ENCODE results near the gene PPFIBP2. TPM values are rescaled to one million over a fixed set of nuclear protein-coding genes. Genes with fewer than 3 reads are reported as not detected.

Gene PPFIBP2
- total and polyA plus RNA-seq, 11 donors, result 10.5 to 31.1 (median 20.8) TPM

DNA sequence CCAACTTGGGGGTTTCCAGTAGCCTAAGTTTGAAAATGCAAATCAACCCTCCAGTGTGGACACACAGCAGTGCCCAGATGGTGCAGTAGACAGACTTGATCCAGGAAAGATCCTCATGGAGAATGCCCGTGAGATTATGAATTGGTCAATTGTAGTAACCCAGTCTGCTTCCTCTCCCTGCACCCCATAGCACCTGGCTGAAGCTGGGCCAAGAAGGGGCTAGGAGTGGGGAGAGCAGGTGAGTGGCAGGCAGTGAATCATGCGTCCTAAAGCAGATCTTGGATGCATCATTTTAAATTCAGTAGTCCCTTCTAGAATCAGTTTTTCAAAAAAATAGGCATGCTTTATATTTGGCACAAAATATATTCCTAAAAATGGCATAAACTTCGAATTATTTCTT is 107.3 kb downstream of the PPFIBP2 start:
- H3K27me3 ChIP-seq, result no peaks in the 10 kb centered on the region
- no peaks in the 10 kb centered on the region for H3K9me3 ChIP-seq
- intact Hi-C loops (cut with DNase I), result no loop called here
- WGBS, 4 donors, result 74 to 84% (median 76%) methylated on average over 3 of the region's 3 CpGs
- H3K36me3 ChIP-seq, result peaks cover 0 to 77% (median 36%) of the 10 kb centered on the region in 9 donors
- DNase-seq (no peak), ATAC-seq (no peak)
- TF ChIP-seq, protein P1, sequence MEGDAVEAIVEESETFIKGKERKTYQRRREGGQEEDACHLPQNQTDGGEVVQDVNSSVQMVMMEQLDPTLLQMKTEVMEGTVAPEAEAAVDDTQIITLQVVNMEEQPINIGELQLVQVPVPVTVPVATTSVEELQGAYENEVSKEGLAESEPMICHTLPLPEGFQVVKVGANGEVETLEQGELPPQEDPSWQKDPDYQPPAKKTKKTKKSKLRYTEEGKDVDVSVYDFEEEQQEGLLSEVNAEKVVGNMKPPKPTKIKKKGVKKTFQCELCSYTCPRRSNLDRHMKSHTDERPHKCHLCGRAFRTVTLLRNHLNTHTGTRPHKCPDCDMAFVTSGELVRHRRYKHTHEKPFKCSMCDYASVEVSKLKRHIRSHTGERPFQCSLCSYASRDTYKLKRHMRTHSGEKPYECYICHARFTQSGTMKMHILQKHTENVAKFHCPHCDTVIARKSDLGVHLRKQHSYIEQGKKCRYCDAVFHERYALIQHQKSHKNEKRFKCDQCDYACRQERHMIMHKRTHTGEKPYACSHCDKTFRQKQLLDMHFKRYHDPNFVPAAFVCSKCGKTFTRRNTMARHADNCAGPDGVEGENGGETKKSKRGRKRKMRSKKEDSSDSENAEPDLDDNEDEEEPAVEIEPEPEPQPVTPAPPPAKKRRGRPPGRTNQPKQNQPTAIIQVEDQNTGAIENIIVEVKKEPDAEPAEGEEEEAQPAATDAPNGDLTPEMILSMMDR (IDR thresholded peaks at IDR 0.05), result no peak
- TF ChIP-seq POLR2A (IDR thresholded peaks at IDR 0.05), result no peak
- no peak overlapping the region for H3K27ac ChIP-seq
- H3K4me1 ChIP-seq, result no peaks in the 10 kb centered on the region
- no peak overlapping the region for H3K4me3 ChIP-seq

DNA sequence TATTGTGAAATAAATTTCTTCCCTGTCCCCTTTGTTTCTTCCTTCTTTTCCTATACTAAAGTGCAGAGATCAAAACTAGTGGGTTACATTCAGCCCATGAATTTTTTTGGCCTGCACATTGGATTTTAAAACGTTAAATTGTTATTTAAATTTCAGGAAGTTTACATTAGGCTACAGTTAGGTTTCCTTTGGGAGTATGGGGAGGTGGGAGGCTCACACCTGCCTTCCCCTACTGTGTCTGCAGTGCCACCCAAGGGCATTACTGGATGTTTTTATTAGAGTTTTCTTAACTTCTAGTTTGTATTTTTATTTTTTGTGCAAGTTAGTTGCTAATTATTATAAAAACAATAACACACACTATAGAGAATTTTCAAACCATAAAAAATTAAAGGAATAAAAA is 107.8 kb downstream of the PPFIBP2 start:
- no peaks in the 10 kb centered on the region for H3K4me1 ChIP-seq
- no peak overlapping the region for H3K4me3 ChIP-seq
- H3K36me3 ChIP-seq, result peaks cover 0 to 79% (median 41%) of the 10 kb centered on the region in 9 donors
- 13 to 20% (median 15%) methylated on average over 1 of the region's 1 CpG for WGBS, 4 donors
- intact Hi-C loops (cut with DNase I), result no loop called here
- no peak for ATAC-seq
- TF ChIP-seq, protein P1 (IDR thresholded peaks at IDR 0.05), result no peak
- TF ChIP-seq POLR2A (IDR thresholded peaks at IDR 0.05), result no peak
- no peak for DNase-seq
- no peaks in the 10 kb centered on the region for H3K9me3 ChIP-seq
- H3K27me3 ChIP-seq, result no peaks in the 10 kb centered on the region
- H3K27ac ChIP-seq, result no peak overlapping the region

DNA sequence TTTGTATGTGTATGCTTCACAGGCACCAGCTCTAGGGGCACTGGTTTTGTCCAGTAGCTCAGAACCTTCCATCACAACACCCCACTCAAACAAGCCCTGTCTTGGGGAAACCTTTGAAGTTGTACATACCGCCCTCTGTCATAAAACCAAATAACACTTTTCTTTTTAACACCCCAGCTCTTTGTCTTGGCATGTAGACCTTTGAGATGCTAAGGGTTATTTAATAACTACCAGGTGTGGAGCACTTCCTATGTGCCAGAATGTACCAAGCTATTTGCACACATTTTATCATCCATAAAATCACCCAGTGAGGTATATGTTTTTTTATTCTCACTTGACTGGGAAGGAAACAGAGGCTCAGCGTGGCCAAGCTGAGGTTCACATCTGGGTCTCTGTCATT is 108.9 kb downstream of the PPFIBP2 start:
- TF ChIP-seq, protein P1 (IDR thresholded peaks at IDR 0.05), result no peak
- no peak for TF ChIP-seq POLR2A (IDR thresholded peaks at IDR 0.05)
- Histone ChIP-seq H3K27ac (no peak overlapping the region), H3K4me3 (no peak overlapping the region), H3K4me1 (no peaks in the 10 kb centered on the region), H3K36me3 (peaks cover 0 to 75% (median 47%) of the 10 kb centered on the region in 9 donors), H3K9me3 (no peaks in the 10 kb centered on the region), H3K27me3 (no peaks in the 10 kb centered on the region)
- 94 to 97% (median 96%) methylated on average over 2 of the region's 2 CpGs for WGBS, 4 donors
- intact Hi-C loops (cut with DNase I), result no loop called here
- no peak for DNase-seq
- ATAC-seq, result no peak

DNA sequence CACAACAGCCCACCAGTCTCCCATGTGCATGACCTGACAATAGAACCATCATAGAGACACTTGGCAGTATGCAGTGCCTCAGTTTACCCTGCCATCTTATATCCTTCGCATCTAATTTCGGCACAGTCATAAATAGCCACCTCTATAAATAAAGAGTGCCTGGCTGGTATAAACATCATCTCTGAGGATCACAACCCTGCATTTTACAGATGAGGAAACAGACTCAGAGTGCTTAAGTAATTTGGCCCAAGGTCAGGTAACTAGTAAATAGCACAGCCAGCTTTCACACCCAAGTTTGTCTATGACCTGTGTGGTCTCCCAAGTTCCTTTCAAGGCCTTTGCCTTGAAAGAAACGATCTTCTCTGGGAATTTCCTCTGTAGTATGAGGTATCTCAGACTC is 114.9 kb downstream of the PPFIBP2 start:
- Histone ChIP-seq H3K36me3 (peaks cover 0 to 96% (median 83%) of the 10 kb centered on the region in 9 donors), H3K9me3 (no peaks in the 10 kb centered on the region), H3K4me3 (no peak overlapping the region), H3K27ac (no peak overlapping the region), H3K27me3 (no peaks in the 10 kb centered on the region), H3K4me1 (peaks cover 0 to 7% (median 0%) of the 10 kb centered on the region in 12 donors)
- intact Hi-C loops (cut with DNase I), result loop anchor here in 1 of 10 donors (5.0 kb wide), 1 partner anchor 56 kb away; no protein-coding TSS in a partner anchor
- ATAC-seq (no peak), DNase-seq (no peak)
- TF ChIP-seq, protein P1 (IDR thresholded peaks at IDR 0.05), result no peak
- TF ChIP-seq POLR2A (IDR thresholded peaks at IDR 0.05), result no peak
- 64 to 80% (median 69%) methylated on average over 3 of the region's 3 CpGs for WGBS, 4 donors
